PC-3 (cell line): ENCODE measurements around the gene ATP2B3.

Source experiments
- EZH2phosphoT487 ChIP-seq: fragments of 300-600 bp; sonication (generic); IDR thresholded peaks from 2 replicates; pipeline ENCODE4 v1.6.1; 2018; ENCODE audit warnings: mild to moderate bottlenecking, antibody characterized with exemption, low read length, borderline replicate concordance
- TF ChIP-seq, protein P1 (sequence below): fragments of 300-600 bp; sonication (generic); conservative IDR thresholded peaks from 2 replicates; pipeline ENCODE4 v1.5.1; 2017; ENCODE audit warnings: antibody characterized with exemption, low read depth, mild to moderate bottlenecking, low read length

DNA sequence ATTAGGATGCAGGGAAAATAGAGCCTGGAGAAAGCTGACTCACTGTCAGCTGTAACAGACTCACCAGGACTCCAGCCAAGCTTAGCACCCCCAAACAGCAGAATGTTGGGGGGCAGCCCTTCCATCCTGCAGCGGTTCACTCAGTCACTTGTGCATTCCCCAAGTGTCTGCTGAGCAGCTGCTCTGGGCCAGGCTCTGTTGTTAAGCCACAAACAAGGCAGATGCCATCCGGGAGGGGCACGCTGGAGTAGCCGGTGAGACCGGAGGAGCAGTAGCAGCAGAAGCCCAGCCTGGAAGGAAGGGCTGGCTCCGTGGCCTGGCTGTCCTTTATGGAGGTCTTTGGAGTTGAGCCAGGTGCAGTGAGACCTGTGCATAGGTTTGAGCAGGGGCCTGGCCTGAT, 59.5 kb downstream of the ATP2B3 start:
- TF ChIP-seq, protein P1, sequence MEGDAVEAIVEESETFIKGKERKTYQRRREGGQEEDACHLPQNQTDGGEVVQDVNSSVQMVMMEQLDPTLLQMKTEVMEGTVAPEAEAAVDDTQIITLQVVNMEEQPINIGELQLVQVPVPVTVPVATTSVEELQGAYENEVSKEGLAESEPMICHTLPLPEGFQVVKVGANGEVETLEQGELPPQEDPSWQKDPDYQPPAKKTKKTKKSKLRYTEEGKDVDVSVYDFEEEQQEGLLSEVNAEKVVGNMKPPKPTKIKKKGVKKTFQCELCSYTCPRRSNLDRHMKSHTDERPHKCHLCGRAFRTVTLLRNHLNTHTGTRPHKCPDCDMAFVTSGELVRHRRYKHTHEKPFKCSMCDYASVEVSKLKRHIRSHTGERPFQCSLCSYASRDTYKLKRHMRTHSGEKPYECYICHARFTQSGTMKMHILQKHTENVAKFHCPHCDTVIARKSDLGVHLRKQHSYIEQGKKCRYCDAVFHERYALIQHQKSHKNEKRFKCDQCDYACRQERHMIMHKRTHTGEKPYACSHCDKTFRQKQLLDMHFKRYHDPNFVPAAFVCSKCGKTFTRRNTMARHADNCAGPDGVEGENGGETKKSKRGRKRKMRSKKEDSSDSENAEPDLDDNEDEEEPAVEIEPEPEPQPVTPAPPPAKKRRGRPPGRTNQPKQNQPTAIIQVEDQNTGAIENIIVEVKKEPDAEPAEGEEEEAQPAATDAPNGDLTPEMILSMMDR = no peak
- no peak for TF ChIP-seq EZH2phosphoT487
